ENCODE data around the gene ARID3A. TPM values are rescaled to one million over a fixed set of nuclear protein-coding genes. Genes with fewer than 3 reads are reported as not detected.
"Not testable (repeated sequence)": the region's sequence is repeated elsewhere in the genome, so short reads cannot be mapped to it uniquely, and the experiment has no call there.

Gene ARID3A
- total RNA-seq, 2 experiments from 2014 or later: 18.7 to 22.1 TPM

GRCh38 chr19:888581-889385 is 37.1 kb upstream of the ARID3A start:
- TF ChIP-seq CTCF (IDR thresholded peaks at IDR 0.05): no peak
- ChIA-PET POLR2A (no interaction called here), CTCF (no interaction called here)
- H3K27ac Mint-ChIP-seq: peak overlapping the region; percentile 63
- peak; percentile 14 for ATAC-seq
- peak overlapping the region; percentile 10 for H3K4me3 Mint-ChIP-seq
- no peaks in the 10 kb centered on the region for H3K9me3 Mint-ChIP-seq
- no peaks in the 10 kb centered on the region for H3K27me3 Mint-ChIP-seq
- DNase-seq: peak; percentile 62
- peaks cover 13% of the 10 kb centered on the region for H3K4me1 Mint-ChIP-seq (ENCODE audit: low read depth)
- intact Hi-C loops (cut with micrococcal nuclease): no loop called here
- H3K36me3 Mint-ChIP-seq (ENCODE audit: low read depth): no peaks in the 10 kb centered on the region

GRCh38 chr19:889662-890295 is 36.1 kb upstream of the ARID3A start:
- intact Hi-C loops (cut with micrococcal nuclease): no loop called here
- H3K36me3 Mint-ChIP-seq (ENCODE audit: low read depth): no peaks in the 10 kb centered on the region
- H3K27ac Mint-ChIP-seq: no peak overlapping the region
- H3K9me3 Mint-ChIP-seq: no peaks in the 10 kb centered on the region
- no peaks in the 10 kb centered on the region for H3K27me3 Mint-ChIP-seq
- H3K4me3 Mint-ChIP-seq: no peak overlapping the region
- no peak for ATAC-seq
- no peak for TF ChIP-seq CTCF (IDR thresholded peaks at IDR 0.05)
- H3K4me1 Mint-ChIP-seq (ENCODE audit: low read depth): peaks cover 13% of the 10 kb centered on the region
- DNase-seq: no peak
- POLR2A ChIA-PET: no interaction called here
- CTCF ChIA-PET: no interaction called here

- no peak overlapping the region for H3K27ac Mint-ChIP-seq
- peak overlapping the region; percentile 59 for H3K4me3 Mint-ChIP-seq
- H3K9me3 Mint-ChIP-seq: no peaks in the 10 kb centered on the region
- TF ChIP-seq CTCF (IDR thresholded peaks at IDR 0.05): no peak
- intact Hi-C loops (cut with micrococcal nuclease): no loop called here
- H3K27me3 Mint-ChIP-seq: no peaks in the 10 kb centered on the region
- no peak for ATAC-seq
- DNase-seq: no peak
- ChIA-PET POLR2A (interaction anchor here (0.6 kb wide), 1 partner anchor 369 kb away, joined by 4 read pairs; no protein-coding TSS in a partner anchor), CTCF (no interaction called here)
- H3K36me3 Mint-ChIP-seq (ENCODE audit: low read depth): no peaks in the 10 kb centered on the region
- peaks cover 13% of the 10 kb centered on the region for H3K4me1 Mint-ChIP-seq (ENCODE audit: low read depth)
Measured at GRCh38 chr19:890831-891230, 35.0 kb upstream of the ARID3A start.

GRCh38 chr19:891421-892200 is 34.2 kb upstream of the ARID3A start:
- POLR2A ChIA-PET: interaction anchor here (0.6 kb wide), 1 partner anchor 370 kb away, joined by 4 read pairs; no protein-coding TSS in a partner anchor
- H3K27me3 Mint-ChIP-seq; H3K9me3 Mint-ChIP-seq; DNase-seq; CTCF ChIA-PET; ATAC-seq; H3K36me3 Mint-ChIP-seq (ENCODE audit: low read depth); intact Hi-C loops (cut with micrococcal nuclease): not testable (repeated sequence)
- H3K4me3 Mint-ChIP-seq: peak overlapping the region; percentile 76
- H3K4me1 Mint-ChIP-seq (ENCODE audit: low read depth): peaks cover 15% of the 10 kb centered on the region
- H3K27ac Mint-ChIP-seq: peak overlapping the region; percentile 30

GRCh38 chr19:892243-892893 is 33.5 kb upstream of the ARID3A start:
- DNase-seq (peak; percentile 53), ATAC-seq (peak; percentile 35)
- H3K4me3 Mint-ChIP-seq: peak overlapping the region; percentile 76
- ChIA-PET POLR2A (interaction anchor here (0.6 to 1.9 kb wide), 6 partner anchors 10 to 133 kb away, joined by 3 to 15 read pairs (median 3); no protein-coding TSS in a partner anchor), CTCF (interaction anchor here (1.2 to 1.5 kb wide), 4 partner anchors 18 to 122 kb away, joined by 3 to 6 read pairs (median 6); partner anchors contain the start of genes KISS1R and WDR18)
- no peaks in the 10 kb centered on the region for H3K27me3 Mint-ChIP-seq
- intact Hi-C loops (cut with micrococcal nuclease): no loop called here
- no peaks in the 10 kb centered on the region for H3K9me3 Mint-ChIP-seq
- no peak for TF ChIP-seq CTCF (IDR thresholded peaks at IDR 0.05)
- peaks cover 4% of the 10 kb centered on the region for H3K36me3 Mint-ChIP-seq (ENCODE audit: low read depth)
- peaks cover 13% of the 10 kb centered on the region for H3K4me1 Mint-ChIP-seq (ENCODE audit: low read depth)
- peak overlapping the region; percentile 80 for H3K27ac Mint-ChIP-seq
